ENCODE data around the gene STMN3. TPM values are rescaled to one million over a fixed set of nuclear protein-coding genes. Genes with fewer than 3 reads are reported as not detected.
A peak's percentile ranks its signal among the peaks of the same experiment; 100 is the strongest.

The STMN3 gene
- total RNA-seq, 2 donors from 2014 or later: 2.5 to 5.3 TPM

DNA sequence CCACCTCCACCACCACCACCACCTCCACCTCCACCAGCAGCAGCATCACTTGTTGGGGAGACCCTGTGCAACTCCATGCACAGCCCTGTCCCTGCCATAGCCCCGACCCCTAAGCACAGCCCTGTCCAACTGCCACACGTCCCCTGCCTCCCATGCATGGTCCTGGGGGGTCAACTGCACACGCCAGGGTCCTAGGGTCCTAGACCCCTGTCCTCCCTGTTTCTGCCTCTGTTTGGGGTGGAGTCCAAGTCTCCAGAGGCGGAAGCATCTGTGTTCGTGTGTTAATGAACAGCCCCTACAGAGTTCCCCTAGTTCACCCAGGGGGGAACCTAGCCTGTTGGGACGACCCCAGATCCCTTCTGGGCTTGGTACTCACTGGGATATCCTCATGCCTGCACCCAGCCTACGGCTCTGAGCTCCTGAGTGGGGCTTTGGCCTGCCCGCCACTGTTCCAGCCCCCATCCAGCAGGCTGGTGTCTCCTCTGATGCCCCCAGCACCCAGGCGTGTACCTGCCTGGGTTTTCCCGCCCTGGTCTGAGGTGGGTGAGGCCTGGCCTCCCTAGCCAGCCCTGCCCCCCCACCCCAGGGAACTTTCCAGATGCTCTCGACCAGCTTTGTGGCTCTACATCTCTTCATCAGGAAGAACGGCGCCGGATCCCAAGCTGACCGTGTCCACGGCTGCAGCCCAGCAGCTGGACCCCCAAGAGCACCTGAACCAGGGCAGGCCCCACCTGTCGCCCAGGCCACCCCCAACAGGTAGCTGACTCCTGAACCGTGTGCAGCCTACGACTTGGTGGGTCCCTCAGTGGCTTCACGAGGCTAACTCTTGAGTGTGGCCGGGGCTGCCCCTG lies 40.7 kb upstream of the STMN3 start:
- Histone ChIP-seq H3K27ac (no peak overlapping the region), H3K4me3 (no peak overlapping the region), H3K9me3 (no peaks in the 10 kb centered on the region), H3K4me1 (peaks cover 41% of the 10 kb centered on the region), H3K36me3 (no peaks in the 10 kb centered on the region), H3K27me3 (no peaks in the 10 kb centered on the region), H3K9ac (ENCODE audit: low read depth in 2 of 2, low read length in 2 of 2) (no peak overlapping the region)
- TF ChIP-seq, protein P1, sequence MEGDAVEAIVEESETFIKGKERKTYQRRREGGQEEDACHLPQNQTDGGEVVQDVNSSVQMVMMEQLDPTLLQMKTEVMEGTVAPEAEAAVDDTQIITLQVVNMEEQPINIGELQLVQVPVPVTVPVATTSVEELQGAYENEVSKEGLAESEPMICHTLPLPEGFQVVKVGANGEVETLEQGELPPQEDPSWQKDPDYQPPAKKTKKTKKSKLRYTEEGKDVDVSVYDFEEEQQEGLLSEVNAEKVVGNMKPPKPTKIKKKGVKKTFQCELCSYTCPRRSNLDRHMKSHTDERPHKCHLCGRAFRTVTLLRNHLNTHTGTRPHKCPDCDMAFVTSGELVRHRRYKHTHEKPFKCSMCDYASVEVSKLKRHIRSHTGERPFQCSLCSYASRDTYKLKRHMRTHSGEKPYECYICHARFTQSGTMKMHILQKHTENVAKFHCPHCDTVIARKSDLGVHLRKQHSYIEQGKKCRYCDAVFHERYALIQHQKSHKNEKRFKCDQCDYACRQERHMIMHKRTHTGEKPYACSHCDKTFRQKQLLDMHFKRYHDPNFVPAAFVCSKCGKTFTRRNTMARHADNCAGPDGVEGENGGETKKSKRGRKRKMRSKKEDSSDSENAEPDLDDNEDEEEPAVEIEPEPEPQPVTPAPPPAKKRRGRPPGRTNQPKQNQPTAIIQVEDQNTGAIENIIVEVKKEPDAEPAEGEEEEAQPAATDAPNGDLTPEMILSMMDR (IDR thresholded peaks at IDR 0.05): no peak
- no peak for DNase-seq
- intact Hi-C loops (cut with DNase I): no loop called here

- Histone ChIP-seq H3K27me3 (no peaks in the 10 kb centered on the region), H3K4me3 (no peak overlapping the region), H3K27ac (peak overlapping the region; percentile 83), H3K9ac (ENCODE audit: low read depth in 2 of 2, low read length in 2 of 2) (no peak overlapping the region), H3K4me1 (peaks cover 38% of the 10 kb centered on the region), H3K36me3 (no peaks in the 10 kb centered on the region), H3K9me3 (no peaks in the 10 kb centered on the region)
- intact Hi-C loops (cut with DNase I): no loop called here
- TF ChIP-seq, protein P1 (IDR thresholded peaks at IDR 0.05): no peak
- no peak for DNase-seq
Measured at GRCh38 chr20:63693083-63693732, 40.0 kb upstream of the STMN3 start.

DNA sequence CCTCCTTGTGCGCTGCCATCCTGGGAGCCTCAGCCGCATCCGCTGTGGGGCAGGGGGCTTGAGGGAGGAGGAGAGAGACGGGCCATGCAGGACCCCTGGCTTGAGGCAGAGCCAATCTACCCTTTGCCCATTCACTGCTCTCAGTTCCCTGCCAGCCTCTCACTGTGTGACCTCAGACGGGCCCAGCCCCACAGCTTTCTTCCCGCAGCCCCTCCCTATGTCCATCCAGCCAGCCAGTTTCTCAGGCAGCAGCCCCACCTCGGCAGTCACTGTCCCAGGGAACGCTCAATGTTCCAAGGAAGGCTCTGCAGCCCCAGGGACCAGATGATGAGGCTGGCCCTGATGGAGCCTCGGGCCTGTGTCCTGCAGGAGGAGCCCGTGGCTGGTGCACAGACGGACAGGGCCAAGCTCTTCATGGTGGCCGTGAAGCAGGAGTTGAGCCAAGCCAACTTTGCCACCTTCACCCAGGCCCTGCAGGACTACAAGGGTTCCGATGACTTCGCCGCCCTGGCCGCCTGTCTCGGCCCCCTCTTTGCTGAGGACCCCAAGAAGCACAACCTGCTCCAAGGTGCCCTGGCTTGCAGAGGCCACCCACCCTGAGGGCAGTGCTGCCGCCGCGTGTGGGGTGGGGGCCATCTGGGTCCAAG lies 39.3 kb upstream of the STMN3 start:
- Histone ChIP-seq H3K4me3 (no peak overlapping the region), H3K27me3 (no peaks in the 10 kb centered on the region), H3K27ac (peak overlapping the region; percentile 83), H3K4me1 (peaks cover 36% of the 10 kb centered on the region), H3K9me3 (no peaks in the 10 kb centered on the region), H3K36me3 (no peaks in the 10 kb centered on the region), H3K9ac (ENCODE audit: low read depth in 2 of 2, low read length in 2 of 2) (peak overlapping the region in 1 of 2 donors; percentile 14)
- intact Hi-C loops (cut with DNase I): no loop called here
- TF ChIP-seq, protein P1 (IDR thresholded peaks at IDR 0.05): no peak
- DNase-seq: peak; percentile 65

DNA sequence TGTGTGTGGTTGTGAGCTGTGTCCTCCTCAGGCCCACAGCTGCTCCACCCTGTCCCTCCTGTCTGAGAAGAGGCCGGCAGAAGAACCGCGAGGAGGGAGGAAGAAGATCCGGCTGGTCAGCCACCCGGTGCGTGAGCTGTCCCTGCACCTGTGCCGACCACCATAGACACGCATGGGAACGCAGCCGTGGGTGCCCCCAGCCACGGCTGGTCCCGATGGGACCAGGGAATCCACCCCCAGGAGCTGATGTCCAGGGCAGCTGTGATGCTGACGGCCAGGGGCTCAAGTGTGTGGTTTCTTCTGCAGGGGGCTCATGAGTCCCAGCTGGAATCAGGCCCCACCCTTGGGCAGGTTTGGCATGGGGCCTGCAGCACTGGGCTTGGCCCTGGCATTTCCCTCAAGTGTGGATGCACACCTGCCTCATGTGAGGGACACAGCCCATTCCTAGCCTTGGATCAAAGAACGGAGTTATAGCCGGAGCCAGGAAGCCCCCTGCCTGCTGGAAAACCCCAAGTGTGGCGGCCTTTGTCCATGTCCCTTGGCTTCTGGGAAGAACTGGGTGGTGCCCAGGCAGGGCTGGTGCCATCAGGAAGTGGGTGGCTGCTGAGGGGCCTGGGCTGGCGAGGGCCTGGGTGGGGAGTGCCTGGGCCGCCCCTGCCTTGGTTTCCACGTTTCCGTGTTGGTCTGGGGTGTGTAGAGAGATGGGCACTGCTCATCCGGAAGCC lies 38.6 kb upstream of the STMN3 start:
- Histone ChIP-seq H3K27ac (peak overlapping the region; percentile 83), H3K9ac (ENCODE audit: low read depth in 2 of 2, low read length in 2 of 2) (peak overlapping the region in 1 of 2 donors; percentile 50), H3K4me1 (peaks cover 37% of the 10 kb centered on the region), H3K36me3 (no peaks in the 10 kb centered on the region), H3K4me3 (no peak overlapping the region), H3K9me3 (no peaks in the 10 kb centered on the region), H3K27me3 (no peaks in the 10 kb centered on the region)
- intact Hi-C loops (cut with DNase I): no loop called here
- DNase-seq: peak; percentile 78
- TF ChIP-seq, protein P1 (IDR thresholded peaks at IDR 0.05): no peak
